Mucosa of rectum (tissue), 2 donors: ENCODE data around the gene IL22RA1.

ENCODE experiments used
- H3K27ac ChIP-seq, 2 donors: one replicate each; pipeline ENCODE4 v1.7.0; 2013; ENCODE audit warnings: inconsistent platforms in 2 of 2, low read depth in 2 of 2, low read length in 2 of 2
- H3K27me3 ChIP-seq, 2 donors: one replicate each; pipeline ENCODE4 v1.7.0; 2013; ENCODE audit warnings: low read length in 2 of 2; ENCODE audit not compliant: control insufficient read depth in 2 of 2, insufficient read depth in 2 of 2
- H3K36me3 ChIP-seq, 2 donors: one replicate each; pipeline ENCODE4 v1.7.0; 2013; ENCODE audit warnings: low read length in 2 of 2; ENCODE audit not compliant: control insufficient read depth in 2 of 2, insufficient read depth in 2 of 2
- H3K4me1 ChIP-seq, 2 donors: one replicate each; pipeline ENCODE4 v1.7.0; 2013; ENCODE audit warnings: low read length in 2 of 2, mild to moderate bottlenecking in 1 of 2; ENCODE audit not compliant: control insufficient read depth in 2 of 2, insufficient read depth in 2 of 2
- H3K4me3 ChIP-seq, 2 donors: one replicate each; pipeline ENCODE4 v1.7.0; 2013; ENCODE audit warnings: low read length in 2 of 2
- H3K9ac ChIP-seq, 2 donors: one replicate each; pipeline ENCODE4 v1.7.0; 2013; ENCODE audit warnings: low read length in 2 of 2, low read depth in 1 of 2, mild to moderate bottlenecking in 1 of 2
- H3K9me3 ChIP-seq, 2 donors: one replicate each; pipeline ENCODE4 v1.7.0; 2013; ENCODE audit warnings: low read length in 2 of 2; ENCODE audit not compliant: control insufficient read depth in 2 of 2
- donor health status: healthy.
- donor health status: Normal muscosa, but diverticular disease.

IL22RA1 gene

GRCh38 chr1:24090736-24091135 lies 52.2 kb downstream of the IL22RA1 start:
- no peaks in the 10 kb centered on the region for H3K36me3 ChIP-seq
- H3K27me3 ChIP-seq = no peaks in the 10 kb centered on the region
- no peak overlapping the region for H3K4me3 ChIP-seq
- no peaks in the 10 kb centered on the region for H3K9me3 ChIP-seq
- H3K9ac ChIP-seq = no peak overlapping the region
- no peak overlapping the region for H3K27ac ChIP-seq
- H3K4me1 ChIP-seq = no peaks in the 10 kb centered on the region

GRCh38 chr1:24089743-24090555 lies 53.0 kb downstream of the IL22RA1 start:
- Histone ChIP-seq H3K4me3 (no peak overlapping the region), H3K36me3 (no peaks in the 10 kb centered on the region), H3K9ac (no peak overlapping the region), H3K4me1 (no peaks in the 10 kb centered on the region), H3K27me3 (no peaks in the 10 kb centered on the region), H3K27ac (no peak overlapping the region), H3K9me3 (no peaks in the 10 kb centered on the region)

GRCh38 chr1:24089027-24089742 lies 53.8 kb downstream of the IL22RA1 start:
- no peaks in the 10 kb centered on the region for H3K36me3 ChIP-seq
- no peaks in the 10 kb centered on the region for H3K9me3 ChIP-seq
- no peaks in the 10 kb centered on the region for H3K4me1 ChIP-seq
- H3K27ac ChIP-seq = no peak overlapping the region
- H3K9ac ChIP-seq = no peak overlapping the region
- H3K4me3 ChIP-seq = no peak overlapping the region
- H3K27me3 ChIP-seq = no peaks in the 10 kb centered on the region

GRCh38 chr1:24086466-24086865 lies 56.5 kb downstream of the IL22RA1 start:
- Histone ChIP-seq H3K27ac (no peak overlapping the region), H3K36me3 (no peaks in the 10 kb centered on the region), H3K27me3 (no peaks in the 10 kb centered on the region), H3K9ac (no peak overlapping the region), H3K4me3 (no peak overlapping the region), H3K9me3 (no peaks in the 10 kb centered on the region), H3K4me1 (no peaks in the 10 kb centered on the region)

- no peaks in the 10 kb centered on the region for H3K27me3 ChIP-seq
- no peak overlapping the region for H3K27ac ChIP-seq
- no peaks in the 10 kb centered on the region for H3K36me3 ChIP-seq
- no peaks in the 10 kb centered on the region for H3K9me3 ChIP-seq
- no peak overlapping the region for H3K9ac ChIP-seq
- H3K4me3 ChIP-seq = no peak overlapping the region
- H3K4me1 ChIP-seq = no peaks in the 10 kb centered on the region
Observed at GRCh38 chr1:24085546-24085945, 57.4 kb downstream of the IL22RA1 start.

- Histone ChIP-seq H3K9ac (no peak overlapping the region), H3K36me3 (no peaks in the 10 kb centered on the region), H3K27me3 (no peaks in the 10 kb centered on the region), H3K4me3 (no peak overlapping the region), H3K4me1 (no peaks in the 10 kb centered on the region), H3K27ac (no peak overlapping the region), H3K9me3 (no peaks in the 10 kb centered on the region)
Observed at GRCh38 chr1:24085007-24085406, 57.9 kb downstream of the IL22RA1 start.

GRCh38 chr1:24084050-24084449 lies 58.9 kb downstream of the IL22RA1 start:
- Histone ChIP-seq H3K4me1 (no peaks in the 10 kb centered on the region), H3K9ac (no peak overlapping the region), H3K27me3 (no peaks in the 10 kb centered on the region), H3K4me3 (no peak overlapping the region), H3K27ac (no peak overlapping the region), H3K9me3 (no peaks in the 10 kb centered on the region), H3K36me3 (no peaks in the 10 kb centered on the region)

- Histone ChIP-seq H3K36me3 (no peaks in the 10 kb centered on the region), H3K9me3 (no peaks in the 10 kb centered on the region), H3K4me3 (no peak overlapping the region), H3K9ac (no peak overlapping the region), H3K4me1 (no peaks in the 10 kb centered on the region), H3K27me3 (no peaks in the 10 kb centered on the region), H3K27ac (no peak overlapping the region)
Observed at GRCh38 chr1:24082372-24082771, 60.6 kb downstream of the IL22RA1 start.

GRCh38 chr1:24081190-24081589 lies 61.8 kb downstream of the IL22RA1 start:
- Histone ChIP-seq H3K4me3 (no peak overlapping the region), H3K27me3 (no peaks in the 10 kb centered on the region), H3K9me3 (no peaks in the 10 kb centered on the region), H3K27ac (no peak overlapping the region), H3K9ac (no peak overlapping the region), H3K36me3 (no peaks in the 10 kb centered on the region), H3K4me1 (no peaks in the 10 kb centered on the region)

- Histone ChIP-seq H3K9ac (no peak overlapping the region), H3K27me3 (no peaks in the 10 kb centered on the region), H3K36me3 (no peaks in the 10 kb centered on the region), H3K27ac (no peak overlapping the region), H3K4me1 (no peaks in the 10 kb centered on the region), H3K4me3 (no peak overlapping the region), H3K9me3 (no peaks in the 10 kb centered on the region)
Observed at GRCh38 chr1:24080131-24080530, 62.8 kb downstream of the IL22RA1 start.
